Suprapubic skin (tissue), 4 donors: ENCODE measurements around the gene BOK. TPM values are rescaled to one million over a fixed set of nuclear protein-coding genes. Genes with fewer than 3 reads are reported as not detected.
"Not testable (repeated sequence)": the region's sequence is repeated elsewhere in the genome, so short reads cannot be mapped to it uniquely, and the experiment has no call there.

Source experiments
- DNase-seq, 2 donors: peaks; one replicate each; pipeline ENCODE4 v3.0.0-alpha.2; 2019; ENCODE audit warnings: low spot score in 2 of 2
- H3K27ac ChIP-seq: fragments of 200-600 bp; sonication (generic); one replicate; pipeline ENCODE4 v1.5.1; 2019
- H3K27me3 ChIP-seq: fragments of 200-600 bp; sonication (generic); one replicate; pipeline ENCODE4 v1.5.1; 2019
- H3K36me3 ChIP-seq: fragments of 200-600 bp; sonication (generic); one replicate; pipeline ENCODE4 v1.5.1; 2019
- H3K4me1 ChIP-seq: fragments of 200-600 bp; sonication (generic); one replicate; pipeline ENCODE4 v1.5.1; 2019
- H3K4me3 ChIP-seq: fragments of 200-600 bp; sonication (generic); one replicate; pipeline ENCODE4 v1.5.1; 2019; ENCODE audit warnings: mild to moderate bottlenecking
- H3K9me3 ChIP-seq: fragments of 200-600 bp; sonication (generic); one replicate; pipeline ENCODE4 v1.5.1; 2019
- CTCF ChIP-seq, 2 donors: fragments of 200-600 bp in 1 of 2; fragments of 450-650 bp in 1 of 2; sonication (generic) in 1 of 2; IDR thresholded peaks; one replicate each; pipeline ENCODE4 v1.5.1; 2016 to 2019; ENCODE audit warnings: antibody characterized with exemption in 2 of 2, mild to moderate bottlenecking in 1 of 2, moderate library complexity in 1 of 2
- EP300 ChIP-seq: sonication (generic); formaldehyde crosslinking; IDR thresholded peaks from one replicate; pipeline ENCODE4 v1.6.1; 2017; ENCODE audit warnings: antibody characterized with exemption
- POLR2A ChIP-seq, 2 donors: fragments of 450-650 bp; IDR thresholded peaks; one replicate each; pipeline ENCODE4 v1.6.1; 2017; ENCODE audit warnings: antibody characterized with exemption in 2 of 2, mild to moderate bottlenecking in 2 of 2, moderate library complexity in 2 of 2
- POLR2AphosphoS5 ChIP-seq, 3 donors: sonication (generic); formaldehyde crosslinking; IDR thresholded peaks; one replicate each; pipeline ENCODE4 v1.6.1; 2017; ENCODE audit warnings: antibody characterized with exemption in 3 of 3
- WGBS: methylation state at CpG from one replicate; pipeline ENCODE4 v1.1.5; 2018; 5-methylcytosine and 5-hydroxymethylcytosine counted together
- total RNA-seq, 4 donors: library from RNA; depleted of rRNA; stranded (reverse); fragments of >200 nt; gene quantifications; one replicate each; pipeline ENCODE4 v1.1.0, GENCODE V29; 2016

BOK gene
- total RNA-seq, 4 donors from 2014 or later: 32.4 to 61.6 (median 60.5) TPM

GRCh38 chr2:241571821-241572620 lies 13.5 kb downstream of the BOK start:
- Histone ChIP-seq H3K36me3 (peaks cover 39% of the 10 kb centered on the region), H3K27ac (no peak overlapping the region), H3K27me3 (no peaks in the 10 kb centered on the region), H3K4me3 (no peak overlapping the region), H3K9me3 (no peaks in the 10 kb centered on the region), H3K4me1 (no peaks in the 10 kb centered on the region)
- WGBS: 88% methylated on average over 9 of the region's 27 CpGs
- peak in 1 of 2 donors; percentile 54 for DNase-seq
- no peak for TF ChIP-seq POLR2A (IDR thresholded peaks at IDR 0.05)
- no peak for TF ChIP-seq POLR2AphosphoS5 (IDR thresholded peaks at IDR 0.05)
- no peak for TF ChIP-seq EP300
- TF ChIP-seq CTCF (IDR thresholded peaks at IDR 0.05): no peak

GRCh38 chr2:241572915-241573651 lies 14.5 kb downstream of the BOK start:
- 84% methylated on average over 12 of the region's 20 CpGs for WGBS
- not testable (repeated sequence) for H3K27me3 ChIP-seq, H3K4me1 ChIP-seq, H3K4me3 ChIP-seq, H3K27ac ChIP-seq, H3K9me3 ChIP-seq
- DNase-seq: peak in 1 of 2 donors; percentile 50
- peaks cover 39% of the 10 kb centered on the region for H3K36me3 ChIP-seq

- no peak overlapping the region for H3K27ac ChIP-seq
Measured at GRCh38 chr2:241573741-241574140, 15.2 kb downstream of the BOK start.

GRCh38 chr2:241574911-241575623 lies 16.5 kb downstream of the BOK start:
- H3K4me1 ChIP-seq: no peaks in the 10 kb centered on the region
- H3K27ac ChIP-seq: no peak overlapping the region
- H3K4me3 ChIP-seq: no peak overlapping the region
- no peak for TF ChIP-seq POLR2AphosphoS5 (IDR thresholded peaks at IDR 0.05)
- no peak for TF ChIP-seq CTCF (IDR thresholded peaks at IDR 0.05)
- no peak for TF ChIP-seq POLR2A (IDR thresholded peaks at IDR 0.05)
- TF ChIP-seq EP300: no peak
- DNase-seq: peak in 1 of 2 donors; percentile 24
- no peaks in the 10 kb centered on the region for H3K9me3 ChIP-seq
- WGBS: 81% methylated on average over 7 of the region's 7 CpGs
- H3K36me3 ChIP-seq: peaks cover 30% of the 10 kb centered on the region
- H3K27me3 ChIP-seq: no peaks in the 10 kb centered on the region

More at GRCh38 chr2:241573741-241574140, 15.2 kb downstream of the BOK start:
- Histone ChIP-seq H3K4me1 (no peaks in the 10 kb centered on the region), H3K27me3 (no peaks in the 10 kb centered on the region), H3K4me3 (no peak overlapping the region), H3K36me3 (peaks cover 38% of the 10 kb centered on the region), H3K9me3 (no peaks in the 10 kb centered on the region)
- 90% methylated on average over 12 of the region's 12 CpGs for WGBS
- DNase-seq: peak in 1 of 2 donors; percentile 46
- TF ChIP-seq EP300 (no peak), CTCF (IDR thresholded peaks at IDR 0.05) (no peak), POLR2A (IDR thresholded peaks at IDR 0.05) (no peak), POLR2AphosphoS5 (IDR thresholded peaks at IDR 0.05) (no peak)

GRCh38 chr2:241575624-241576292 lies 17.2 kb downstream of the BOK start:
- 85% methylated on average over 5 of the region's 5 CpGs for WGBS

More at GRCh38 chr2:241575624-241576292, 17.2 kb downstream of the BOK start:
- H3K27me3 ChIP-seq: no peaks in the 10 kb centered on the region
- TF ChIP-seq CTCF (IDR thresholded peaks at IDR 0.05) (no peak), POLR2A (IDR thresholded peaks at IDR 0.05) (no peak), EP300 (no peak), POLR2AphosphoS5 (IDR thresholded peaks at IDR 0.05) (no peak)
- peaks cover 29% of the 10 kb centered on the region for H3K36me3 ChIP-seq
- peak in 1 of 2 donors; percentile 5 for DNase-seq
- H3K9me3 ChIP-seq: no peaks in the 10 kb centered on the region
- no peak overlapping the region for H3K4me3 ChIP-seq
- no peaks in the 10 kb centered on the region for H3K4me1 ChIP-seq
- H3K27ac ChIP-seq: no peak overlapping the region
